ENCODE measurements around the gene TSACC.
"Not testable (repeated sequence)": the region's sequence is repeated elsewhere in the genome, so short reads cannot be mapped to it uniquely, and the experiment has no call there.

The TSACC gene

GRCh38 chr1:156338180-156338976 lies at the start of gene TSACC, which contains the start of gene CCT3:
Gene TSACC (plus strand): TSS chr1:156338526. CDS start chr1:156339758, 1,232 bp downstream.
Gene CCT3 (minus strand): TSS chr1:156338292. CDS start chr1:156338184, 108 bp downstream.
- peaks cover 29% of the 10 kb centered on the region for H3K4me1 Mint-ChIP-seq

GRCh38 chr1:156289857-156290256 lies 48.5 kb upstream of the TSACC start:
- no peaks in the 10 kb centered on the region for H3K36me3 Mint-ChIP-seq
- H3K4me3 Mint-ChIP-seq: no peak overlapping the region
- no peaks in the 10 kb centered on the region for H3K27me3 Mint-ChIP-seq
- H3K9me3 Mint-ChIP-seq: no peaks in the 10 kb centered on the region
- H3K4me1 Mint-ChIP-seq: peaks cover 16% of the 10 kb centered on the region
- no peak overlapping the region for H3K27ac Mint-ChIP-seq

More at GRCh38 chr1:156338180-156338976, at the start of gene TSACC, which contains the start of gene CCT3:
- H3K36me3 Mint-ChIP-seq: peaks cover 25% of the 10 kb centered on the region
- peak within 1 kb of the TSS; percentile 97 for H3K4me3 Mint-ChIP-seq
- H3K27ac Mint-ChIP-seq: peak within 1 kb of the TSS; percentile 97
- H3K27me3 Mint-ChIP-seq: no peaks in the 10 kb centered on the region
- no peaks in the 10 kb centered on the region for H3K9me3 Mint-ChIP-seq

GRCh38 chr1:156291226-156292061 lies 46.9 kb upstream of the TSACC start:
- Mint-ChIP-seq H3K9me3 (no peaks in the 10 kb centered on the region), H3K4me1 (peaks cover 26% of the 10 kb centered on the region), H3K27ac (peak overlapping the region; percentile 70), H3K36me3 (no peaks in the 10 kb centered on the region), H3K27me3 (no peaks in the 10 kb centered on the region), H3K4me3 (no peak overlapping the region)

- Mint-ChIP-seq H3K27ac (peak overlapping the region; percentile 72), H3K4me1 (peaks cover 26% of the 10 kb centered on the region), H3K36me3 (no peaks in the 10 kb centered on the region), H3K4me3 (no peak overlapping the region), H3K9me3 (no peaks in the 10 kb centered on the region), H3K27me3 (no peaks in the 10 kb centered on the region)
These were observed 45.3 kb upstream of the TSACC start for GRCh38 chr1:156293098-156293434.

GRCh38 chr1:156293895-156294294 lies 44.4 kb upstream of the TSACC start:
- H3K27me3 Mint-ChIP-seq: no peaks in the 10 kb centered on the region
- no peak overlapping the region for H3K27ac Mint-ChIP-seq
- H3K4me3 Mint-ChIP-seq: no peak overlapping the region
- H3K9me3 Mint-ChIP-seq: no peaks in the 10 kb centered on the region
- H3K4me1 Mint-ChIP-seq: peaks cover 26% of the 10 kb centered on the region
- no peaks in the 10 kb centered on the region for H3K36me3 Mint-ChIP-seq

- H3K4me3 Mint-ChIP-seq: peak within 1 kb of the TSS; percentile 91
- H3K27me3 Mint-ChIP-seq: no peaks in the 10 kb centered on the region
- no peaks in the 10 kb centered on the region for H3K9me3 Mint-ChIP-seq
- no peaks in the 10 kb centered on the region for H3K36me3 Mint-ChIP-seq
- H3K27ac Mint-ChIP-seq: no peak within 1 kb of the TSS
- H3K4me1 Mint-ChIP-seq: peaks cover 26% of the 10 kb centered on the region
These were observed 42.9 kb upstream of the TSACC start, which contains the start of gene GLMP for GRCh38 chr1:156295391-156295947. Gene GLMP (minus strand): TSS chr1:156295679. CDS start chr1:156295645, 34 bp downstream.

GRCh38 chr1:156298852-156299357 lies 39.4 kb upstream of the TSACC start, which contains the start of gene VHLL:
Gene VHLL (minus strand): TSS chr1:156299307. CDS start chr1:156299189, 118 bp downstream.
- no peaks in the 10 kb centered on the region for H3K9me3 Mint-ChIP-seq
- peaks cover 18% of the 10 kb centered on the region for H3K4me1 Mint-ChIP-seq
- no peaks in the 10 kb centered on the region for H3K27me3 Mint-ChIP-seq
- H3K4me3 Mint-ChIP-seq: no peak within 1 kb of the TSS
- H3K27ac Mint-ChIP-seq: no peak within 1 kb of the TSS
- no peaks in the 10 kb centered on the region for H3K36me3 Mint-ChIP-seq

GRCh38 chr1:156303241-156303640 lies 35.1 kb upstream of the TSACC start:
- no peak overlapping the region for H3K4me3 Mint-ChIP-seq
- H3K27ac Mint-ChIP-seq: no peak overlapping the region
- H3K4me1 Mint-ChIP-seq: no peaks in the 10 kb centered on the region
- H3K27me3 Mint-ChIP-seq: no peaks in the 10 kb centered on the region
- H3K36me3 Mint-ChIP-seq: peaks cover 9% of the 10 kb centered on the region
- no peaks in the 10 kb centered on the region for H3K9me3 Mint-ChIP-seq

GRCh38 chr1:156305215-156305614 lies 33.1 kb upstream of the TSACC start:
- Mint-ChIP-seq H3K4me3 (no peak overlapping the region), H3K4me1 (no peaks in the 10 kb centered on the region), H3K27ac (no peak overlapping the region), H3K36me3 (peaks cover 13% of the 10 kb centered on the region), H3K9me3 (no peaks in the 10 kb centered on the region), H3K27me3 (no peaks in the 10 kb centered on the region)

- H3K36me3 Mint-ChIP-seq: peaks cover 16% of the 10 kb centered on the region
These were observed 30.2 kb upstream of the TSACC start for GRCh38 chr1:156308078-156308477.

GRCh38 chr1:156310962-156311361 lies 27.4 kb upstream of the TSACC start:
- H3K4me1 Mint-ChIP-seq: no peaks in the 10 kb centered on the region
- H3K27me3 Mint-ChIP-seq: no peaks in the 10 kb centered on the region
- no peak overlapping the region for H3K4me3 Mint-ChIP-seq
- H3K36me3 Mint-ChIP-seq: peaks cover 16% of the 10 kb centered on the region
- no peaks in the 10 kb centered on the region for H3K9me3 Mint-ChIP-seq
- no peak overlapping the region for H3K27ac Mint-ChIP-seq

More at GRCh38 chr1:156308078-156308477, 30.2 kb upstream of the TSACC start:
- Mint-ChIP-seq H3K9me3 (no peaks in the 10 kb centered on the region), H3K4me3 (no peak overlapping the region), H3K27me3 (no peaks in the 10 kb centered on the region), H3K27ac (no peak overlapping the region), H3K4me1 (no peaks in the 10 kb centered on the region)

- peaks cover 13% of the 10 kb centered on the region for H3K36me3 Mint-ChIP-seq
- no peaks in the 10 kb centered on the region for H3K27me3 Mint-ChIP-seq
- H3K4me3 Mint-ChIP-seq: no peak overlapping the region
- H3K4me1 Mint-ChIP-seq: no peaks in the 10 kb centered on the region
- no peaks in the 10 kb centered on the region for H3K9me3 Mint-ChIP-seq
- H3K27ac Mint-ChIP-seq: no peak overlapping the region
These were observed 21.4 kb upstream of the TSACC start for GRCh38 chr1:156316909-156317308.

- H3K4me1 Mint-ChIP-seq: no peaks in the 10 kb centered on the region
- H3K36me3 Mint-ChIP-seq: peaks cover 15% of the 10 kb centered on the region
- H3K4me3 Mint-ChIP-seq: no peak overlapping the region
- no peaks in the 10 kb centered on the region for H3K9me3 Mint-ChIP-seq
- H3K27me3 Mint-ChIP-seq: no peaks in the 10 kb centered on the region
- H3K27ac Mint-ChIP-seq: no peak overlapping the region
These were observed 18.7 kb upstream of the TSACC start for GRCh38 chr1:156319664-156320063.

- H3K4me1 Mint-ChIP-seq: no peaks in the 10 kb centered on the region
- no peaks in the 10 kb centered on the region for H3K9me3 Mint-ChIP-seq
- H3K4me3 Mint-ChIP-seq: no peak overlapping the region
- H3K36me3 Mint-ChIP-seq: peaks cover 15% of the 10 kb centered on the region
- H3K27me3 Mint-ChIP-seq: no peaks in the 10 kb centered on the region
- peak overlapping the region; percentile 55 for H3K27ac Mint-ChIP-seq
These were observed 17.8 kb upstream of the TSACC start for GRCh38 chr1:156320560-156320959.

- peaks cover 13% of the 10 kb centered on the region for H3K36me3 Mint-ChIP-seq
- not testable (repeated sequence) for H3K27ac Mint-ChIP-seq, H3K4me1 Mint-ChIP-seq, H3K9me3 Mint-ChIP-seq, H3K4me3 Mint-ChIP-seq, H3K27me3 Mint-ChIP-seq
These were observed 15.1 kb upstream of the TSACC start for GRCh38 chr1:156323179-156323578.
